GM13976 (cell line): ENCODE data around the gene TMEM270.

ENCODE experiments used
- DNase-seq: peaks from one replicate; pipeline ENCODE4 v3.0.0; 2012; ENCODE audit warnings: low spot score
- in situ Hi-C: fragments of 300-500 bp; cut with MboI; formaldehyde crosslinking; loops from one replicate; pipeline ENCODE4 v1.12.0; 2022; ENCODE audit warnings: low sequenced_read_pairs, mixed read lengths, inconsistent platforms; ENCODE audit not compliant: unreplicated experiment
- TF ChIP-seq, protein P1 (sequence below): IDR thresholded peaks from 2 replicates; pipeline ENCODE4 v1.5.1; 2012; ENCODE audit warnings: borderline replicate concordance, mild to moderate bottlenecking; ENCODE audit not compliant: insufficient read depth; ENCODE audit errors: extremely low read depth, missing control alignments, control extremely low read depth

Gene TMEM270

GRCh38 chr7:73904219-73905137, 43.5 kb downstream of the TMEM270 start:
- in situ Hi-C loops: no loop called here
- TF ChIP-seq, protein P1, sequence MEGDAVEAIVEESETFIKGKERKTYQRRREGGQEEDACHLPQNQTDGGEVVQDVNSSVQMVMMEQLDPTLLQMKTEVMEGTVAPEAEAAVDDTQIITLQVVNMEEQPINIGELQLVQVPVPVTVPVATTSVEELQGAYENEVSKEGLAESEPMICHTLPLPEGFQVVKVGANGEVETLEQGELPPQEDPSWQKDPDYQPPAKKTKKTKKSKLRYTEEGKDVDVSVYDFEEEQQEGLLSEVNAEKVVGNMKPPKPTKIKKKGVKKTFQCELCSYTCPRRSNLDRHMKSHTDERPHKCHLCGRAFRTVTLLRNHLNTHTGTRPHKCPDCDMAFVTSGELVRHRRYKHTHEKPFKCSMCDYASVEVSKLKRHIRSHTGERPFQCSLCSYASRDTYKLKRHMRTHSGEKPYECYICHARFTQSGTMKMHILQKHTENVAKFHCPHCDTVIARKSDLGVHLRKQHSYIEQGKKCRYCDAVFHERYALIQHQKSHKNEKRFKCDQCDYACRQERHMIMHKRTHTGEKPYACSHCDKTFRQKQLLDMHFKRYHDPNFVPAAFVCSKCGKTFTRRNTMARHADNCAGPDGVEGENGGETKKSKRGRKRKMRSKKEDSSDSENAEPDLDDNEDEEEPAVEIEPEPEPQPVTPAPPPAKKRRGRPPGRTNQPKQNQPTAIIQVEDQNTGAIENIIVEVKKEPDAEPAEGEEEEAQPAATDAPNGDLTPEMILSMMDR: no peak
- DNase-seq: no peak

DNA sequence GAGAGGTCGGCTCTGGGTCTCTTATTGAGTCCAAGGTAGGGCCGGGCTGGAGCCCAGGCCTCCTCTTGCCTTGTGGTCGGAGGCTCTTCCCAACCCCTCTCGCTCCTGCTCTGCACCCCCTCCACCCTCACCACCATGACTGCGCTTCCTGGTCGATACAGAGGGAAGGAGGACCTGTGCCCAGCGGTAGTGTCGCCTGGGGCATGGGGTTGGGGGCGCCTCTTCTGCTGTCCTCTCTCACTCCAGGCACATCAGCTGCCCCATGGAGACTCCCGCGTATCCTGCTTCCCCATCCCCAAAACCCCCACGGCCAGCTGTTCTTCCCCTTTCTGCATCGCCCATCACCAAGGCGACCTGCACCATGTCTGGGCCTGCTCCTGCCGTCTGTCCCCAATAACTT, 44.4 kb downstream of the TMEM270 start:
- in situ Hi-C loops: no loop called here
- DNase-seq: no peak
- TF ChIP-seq, protein P1: no peak

- DNase-seq: no peak
- TF ChIP-seq, protein P1: no peak
- in situ Hi-C loops: no loop called here
Measured at GRCh38 chr7:73906874-73907273, 45.9 kb downstream of the TMEM270 start.

- in situ Hi-C loops: no loop called here
- TF ChIP-seq, protein P1: no peak
- no peak for DNase-seq
Measured at GRCh38 chr7:73907554-73908122, 46.7 kb downstream of the TMEM270 start.

DNA sequence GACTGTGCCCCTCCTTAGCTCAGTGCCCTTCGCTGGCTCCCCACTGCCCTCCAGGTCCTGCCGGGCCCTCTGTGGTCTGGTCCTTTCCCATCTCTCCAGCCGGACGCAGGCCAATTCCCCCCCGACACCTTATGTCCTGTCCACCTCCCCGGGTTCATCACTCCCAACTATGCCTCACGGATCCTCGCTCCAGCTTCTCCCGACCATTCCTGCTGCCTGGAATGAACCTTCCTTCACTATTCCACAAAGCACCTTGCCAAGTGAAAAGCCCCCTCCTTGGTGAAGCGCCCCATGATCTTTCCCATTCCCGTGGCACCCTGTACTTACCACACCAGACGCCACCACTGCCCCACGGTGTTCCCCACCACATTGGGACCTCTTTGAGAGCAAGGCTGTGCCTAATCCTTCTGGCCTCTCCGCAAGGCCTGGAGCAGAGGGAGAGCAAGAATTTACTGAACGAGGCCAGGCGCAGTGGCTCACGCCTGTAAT, 47.2 kb downstream of the TMEM270 start:
- DNase-seq: no peak
- in situ Hi-C loops: no loop called here
- TF ChIP-seq, protein P1: no peak

GRCh38 chr7:73909051-73909941, 48.3 kb downstream of the TMEM270 start:
- TF ChIP-seq, protein P1: no peak
- in situ Hi-C loops: no loop called here
- DNase-seq: no peak
